Astrocyte (in vitro differentiated cells and primary cell): Measurements from ENCODE around the gene WNT3.
"Not testable (repeated sequence)": the region's sequence is repeated elsewhere in the genome, so short reads cannot be mapped to it uniquely, and the experiment has no call there.

ENCODE experiments used
- EZH2 ChIP-seq: IDR thresholded peaks from 2 replicates; pipeline ENCODE4 v1.6.1; 2012; ENCODE audit warnings: mild to moderate bottlenecking, low read length, inconsistent platforms; ENCODE audit not compliant: insufficient read depth
- TF ChIP-seq, protein P1 (sequence below): IDR thresholded peaks from 2 replicates; pipeline ENCODE4 v1.5.1; 2011; ENCODE audit warnings: low read depth, mild to moderate bottlenecking, inconsistent platforms, low read length, moderate library complexity; ENCODE audit not compliant: insufficient read depth

DNA sequence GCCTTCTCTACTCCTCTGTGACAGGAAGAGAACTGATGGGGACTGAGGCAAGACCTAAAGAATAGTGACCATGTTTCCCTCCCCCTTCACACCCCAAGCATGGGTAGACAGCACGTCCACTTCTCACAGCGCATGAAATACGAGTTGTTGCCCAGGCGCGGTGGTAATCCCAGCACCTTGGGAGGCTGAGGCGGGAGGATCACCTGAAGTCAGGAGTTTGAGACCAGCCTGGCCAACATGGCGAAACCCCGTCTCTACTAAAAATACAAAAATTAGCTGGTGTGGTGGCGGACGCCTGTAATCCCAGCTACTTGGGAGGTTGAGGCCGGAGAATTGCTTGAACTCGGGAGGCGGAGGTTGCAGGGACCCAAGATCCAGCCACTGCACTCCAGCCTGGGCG, 49.6 kb downstream of the WNT3 start:
- TF ChIP-seq, protein P1, sequence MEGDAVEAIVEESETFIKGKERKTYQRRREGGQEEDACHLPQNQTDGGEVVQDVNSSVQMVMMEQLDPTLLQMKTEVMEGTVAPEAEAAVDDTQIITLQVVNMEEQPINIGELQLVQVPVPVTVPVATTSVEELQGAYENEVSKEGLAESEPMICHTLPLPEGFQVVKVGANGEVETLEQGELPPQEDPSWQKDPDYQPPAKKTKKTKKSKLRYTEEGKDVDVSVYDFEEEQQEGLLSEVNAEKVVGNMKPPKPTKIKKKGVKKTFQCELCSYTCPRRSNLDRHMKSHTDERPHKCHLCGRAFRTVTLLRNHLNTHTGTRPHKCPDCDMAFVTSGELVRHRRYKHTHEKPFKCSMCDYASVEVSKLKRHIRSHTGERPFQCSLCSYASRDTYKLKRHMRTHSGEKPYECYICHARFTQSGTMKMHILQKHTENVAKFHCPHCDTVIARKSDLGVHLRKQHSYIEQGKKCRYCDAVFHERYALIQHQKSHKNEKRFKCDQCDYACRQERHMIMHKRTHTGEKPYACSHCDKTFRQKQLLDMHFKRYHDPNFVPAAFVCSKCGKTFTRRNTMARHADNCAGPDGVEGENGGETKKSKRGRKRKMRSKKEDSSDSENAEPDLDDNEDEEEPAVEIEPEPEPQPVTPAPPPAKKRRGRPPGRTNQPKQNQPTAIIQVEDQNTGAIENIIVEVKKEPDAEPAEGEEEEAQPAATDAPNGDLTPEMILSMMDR, result not testable (repeated sequence)
- not testable (repeated sequence) for TF ChIP-seq EZH2
